GM06990 (cell line): Measurements from ENCODE around the gene OR2S2.
"Not testable (repeated sequence)": the region's sequence is repeated elsewhere in the genome, so short reads cannot be mapped to it uniquely, and the experiment has no call there.

Experiments used
- DNase-seq: peaks from one replicate; pipeline ENCODE4 v3.0.0-alpha.2; 2011; ENCODE audit not compliant: insufficient read length; ENCODE audit errors: extremely low read depth
- H3K27me3 ChIP-seq: replicated peaks from 2 replicates; pipeline ENCODE4 v1.6.0; 2011; ENCODE audit warnings: low read length; ENCODE audit not compliant: control insufficient read depth, insufficient read depth
- H3K36me3 ChIP-seq: 2 replicates; pipeline ENCODE4 v1.5.1; 2011; ENCODE audit warnings: low read length; ENCODE audit not compliant: control insufficient read depth, insufficient read depth
- H3K4me3 ChIP-seq: replicated peaks from 2 replicates; pipeline ENCODE4 v1.5.1; 2011; ENCODE audit warnings: low read depth, mild to moderate bottlenecking, control low read depth, low read length
- CTCF ChIP-seq: IDR thresholded peaks from 2 replicates; pipeline ENCODE4 v1.5.1; 2011; ENCODE audit warnings: low read length, control low read depth, mild to moderate bottlenecking, inconsistent platforms; ENCODE audit not compliant: insufficient read depth, poor library complexity, severe bottlenecking

Gene OR2S2

DNA sequence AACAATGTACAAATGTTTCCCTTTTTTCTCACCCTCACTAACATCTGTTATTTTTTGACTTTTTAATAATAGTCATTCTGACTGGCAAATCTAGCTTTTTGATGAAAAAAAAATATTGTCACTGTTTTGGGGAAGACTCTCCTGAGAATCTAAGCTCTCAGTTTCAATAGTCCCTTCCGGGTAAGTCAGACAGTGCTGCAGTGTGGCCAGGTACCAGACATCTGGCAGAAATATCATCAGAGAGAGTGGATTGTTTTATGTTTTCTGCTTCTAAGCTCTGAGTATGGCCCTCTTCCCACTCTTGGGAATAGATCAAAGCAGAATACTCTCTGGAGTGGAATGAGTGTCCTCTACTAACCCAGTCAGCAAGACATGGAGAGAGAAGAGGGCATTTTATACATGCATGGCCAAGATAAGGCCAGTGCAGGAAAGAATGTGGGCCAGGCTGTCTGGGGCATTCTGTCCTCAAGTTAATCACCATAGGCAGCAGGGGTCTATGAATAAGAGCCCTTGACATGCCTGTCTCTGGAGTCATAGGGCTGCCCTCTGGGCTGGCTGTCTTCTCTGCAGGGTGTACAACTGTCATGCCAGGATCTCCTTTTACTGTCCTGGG lies 38.5 kb upstream of the OR2S2 start:
- H3K27me3 ChIP-seq, result peaks cover 3% of the 10 kb centered on the region
- no peaks in the 10 kb centered on the region for H3K36me3 ChIP-seq
- TF ChIP-seq CTCF, result no peak
- DNase-seq, result no peak
- no peak overlapping the region for H3K4me3 ChIP-seq

GRCh38 chr9:35994959-35995358 lies 37.0 kb upstream of the OR2S2 start:
- Histone ChIP-seq H3K4me3 (no peak overlapping the region), H3K36me3 (no peaks in the 10 kb centered on the region), H3K27me3 (peaks cover 3% of the 10 kb centered on the region)
- DNase-seq, result no peak
- no peak for TF ChIP-seq CTCF

GRCh38 chr9:35993976-35994720 lies 36.2 kb upstream of the OR2S2 start:
- no peak for DNase-seq
- no peak overlapping the region for H3K4me3 ChIP-seq
- H3K27me3 ChIP-seq, result peaks cover 1% of the 10 kb centered on the region; the same call in 1 of the 2 replicates
- TF ChIP-seq CTCF, result no peak
- H3K36me3 ChIP-seq, result no peaks in the 10 kb centered on the region

DNA sequence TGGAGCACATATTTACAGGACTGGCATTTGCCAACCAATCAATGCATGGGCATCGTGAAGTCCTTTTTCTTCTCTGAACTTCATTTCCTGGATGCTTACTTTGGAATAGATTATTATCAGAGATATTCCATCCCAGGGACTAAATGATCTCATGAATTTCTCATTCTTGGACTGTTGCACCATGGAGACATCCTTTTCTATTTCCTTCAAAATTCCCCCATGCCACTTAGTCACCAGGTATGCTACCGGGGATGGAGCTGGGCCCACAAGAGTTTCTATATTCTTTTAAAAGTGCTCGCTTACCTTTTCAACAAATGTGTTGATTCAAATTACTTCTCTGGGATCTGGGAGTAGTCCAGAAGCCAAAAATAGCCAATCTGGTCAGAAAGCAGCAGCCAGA lies 35.2 kb upstream of the OR2S2 start:
- DNase-seq, H3K4me3 ChIP-seq, H3K27me3 ChIP-seq, H3K36me3 ChIP-seq: not testable (repeated sequence)

- no peak for DNase-seq
- no peaks in the 10 kb centered on the region for H3K36me3 ChIP-seq
- no peak for TF ChIP-seq CTCF
- no peak overlapping the region for H3K4me3 ChIP-seq
- H3K27me3 ChIP-seq, result peaks cover 1% of the 10 kb centered on the region; the same call in 1 of the 2 replicates
These were observed 32.2 kb upstream of the OR2S2 start for GRCh38 chr9:35990155-35990554.

- Histone ChIP-seq H3K27me3 (peaks cover 1% of the 10 kb centered on the region; the same call in 1 of the 2 replicates), H3K36me3 (no peaks in the 10 kb centered on the region), H3K4me3 (no peak overlapping the region)
- TF ChIP-seq CTCF, result no peak
- no peak for DNase-seq
These were observed 26.1 kb upstream of the OR2S2 start for GRCh38 chr9:35984021-35984420.
